ENCODE data around the gene TCF7L2. TPM values are rescaled to one million over a fixed set of nuclear protein-coding genes. Genes with fewer than 3 reads are reported as not detected.

TCF7L2 gene
- total RNA-seq, result 18.7 TPM

GRCh38 chr10:112949875-112950507, at the start of gene TCF7L2:
TSS of gene TCF7L2 (plus strand) at chr10:112950247. CDS start at chr10:112950757, 510 bp downstream.
- peak; percentile 96 for DNase-seq (ENCODE audit: low spot score)
- ATAC-seq, result peak; percentile 84

GRCh38 chr10:112902730-112903129, 47.3 kb upstream of the TCF7L2 start:
- no peak for DNase-seq (ENCODE audit: low spot score)
- ATAC-seq, result no peak

- no peak for ATAC-seq
- no peak for DNase-seq (ENCODE audit: low spot score)
Observed at GRCh38 chr10:112904000-112904399, 46.0 kb upstream of the TCF7L2 start.

- DNase-seq (ENCODE audit: low spot score), result no peak
Observed at GRCh38 chr10:112906945-112907344, 43.1 kb upstream of the TCF7L2 start.

GRCh38 chr10:112907893-112908292, 42.2 kb upstream of the TCF7L2 start:
- ATAC-seq (no peak), DNase-seq (ENCODE audit: low spot score) (no peak)

More at GRCh38 chr10:112906945-112907344, 43.1 kb upstream of the TCF7L2 start:
- ATAC-seq, result peak; percentile 19

- no peak for ATAC-seq
- no peak for DNase-seq (ENCODE audit: low spot score)
Observed at GRCh38 chr10:112911206-112911605, 38.8 kb upstream of the TCF7L2 start.

GRCh38 chr10:112912410-112912928, 37.6 kb upstream of the TCF7L2 start:
- ATAC-seq (no peak), DNase-seq (ENCODE audit: low spot score) (no peak)

- DNase-seq (ENCODE audit: low spot score) (no peak), ATAC-seq (no peak)
Observed at GRCh38 chr10:112913255-112913654, 36.8 kb upstream of the TCF7L2 start.

GRCh38 chr10:112913661-112914287, 36.3 kb upstream of the TCF7L2 start:
- ATAC-seq, result peak; percentile 63
- no peak for DNase-seq (ENCODE audit: low spot score)

GRCh38 chr10:112914288-112914952, 35.6 kb upstream of the TCF7L2 start:
- DNase-seq (ENCODE audit: low spot score) (no peak), ATAC-seq (peak; percentile 66)

- DNase-seq (ENCODE audit: low spot score) (no peak), ATAC-seq (peak; percentile 70)
Observed at GRCh38 chr10:112915590-112916572, 34.2 kb upstream of the TCF7L2 start.

GRCh38 chr10:112917681-112918080, 32.4 kb upstream of the TCF7L2 start:
- no peak for DNase-seq (ENCODE audit: low spot score)

GRCh38 chr10:112918771-112919170, 31.3 kb upstream of the TCF7L2 start:
- no peak for DNase-seq (ENCODE audit: low spot score)
- ATAC-seq, result no peak

More at GRCh38 chr10:112917681-112918080, 32.4 kb upstream of the TCF7L2 start:
- ATAC-seq, result no peak

GRCh38 chr10:112919721-112920120, 30.3 kb upstream of the TCF7L2 start:
- ATAC-seq (no peak), DNase-seq (ENCODE audit: low spot score) (no peak)

- DNase-seq (ENCODE audit: low spot score) (no peak), ATAC-seq (no peak)
Observed at GRCh38 chr10:112926906-112927688, 22.9 kb upstream of the TCF7L2 start.

GRCh38 chr10:112927980-112928379, 22.1 kb upstream of the TCF7L2 start:
- DNase-seq (ENCODE audit: low spot score) (no peak), ATAC-seq (no peak)

GRCh38 chr10:112932658-112933057, 17.4 kb upstream of the TCF7L2 start:
- ATAC-seq (no peak), DNase-seq (ENCODE audit: low spot score) (no peak)

- no peak for DNase-seq (ENCODE audit: low spot score)
- ATAC-seq, result no peak
Observed at GRCh38 chr10:112934193-112934592, 15.9 kb upstream of the TCF7L2 start.

GRCh38 chr10:112938808-112939482, 11.1 kb upstream of the TCF7L2 start:
- DNase-seq (ENCODE audit: low spot score), result no peak
- ATAC-seq, result no peak

All from left lobe of liver (tissue), 2 donors.